Liver (tissue), 9 donors: ENCODE measurements around the gene BRD1. TPM values are rescaled to one million over a fixed set of nuclear protein-coding genes. Genes with fewer than 3 reads are reported as not detected.

Experiments used
- DNase-seq: peaks from one replicate; pipeline ENCODE4 v3.0.0-alpha.2; 2017; ENCODE audit warnings: low spot score
- H3K27ac ChIP-seq, 2 donors: one replicate each; pipeline ENCODE4 v1.7.0; 2013; ENCODE audit warnings: inconsistent platforms in 2 of 2, low read length in 2 of 2, control low read depth in 1 of 2, low read depth in 1 of 2, mild to moderate bottlenecking in 1 of 2
- H3K27me3 ChIP-seq, 4 donors: one replicate each; pipeline versions ENCODE4 v1.6.1 to v1.7.0; 2013; ENCODE audit warnings: low read length in 3 of 4, inconsistent platforms in 1 of 4, mild to moderate bottlenecking in 1 of 4, moderate library complexity in 1 of 4; ENCODE audit not compliant: control insufficient read depth in 4 of 4, insufficient read depth in 4 of 4
- H3K36me3 ChIP-seq, 4 donors: one replicate each; pipeline versions ENCODE4 v1.6.1 to v1.7.0; 2013; ENCODE audit warnings: low read length in 3 of 4, mild to moderate bottlenecking in 3 of 4, low read depth in 1 of 4, moderate library complexity in 1 of 4; ENCODE audit not compliant: control insufficient read depth in 4 of 4, insufficient read depth in 3 of 4
- H3K4me1 ChIP-seq, 4 donors: one replicate each; pipeline versions ENCODE4 v1.6.1 to v1.7.0; 2013; ENCODE audit warnings: low read length in 3 of 4, mild to moderate bottlenecking in 3 of 4, moderate library complexity in 1 of 4; ENCODE audit not compliant: control insufficient read depth in 4 of 4, insufficient read depth in 4 of 4
- H3K4me3 ChIP-seq, 3 donors: one replicate each; pipeline versions ENCODE4 v1.6.1 to v1.7.0; 2013; ENCODE audit warnings: low read length in 3 of 3, control low read depth in 1 of 3, low read depth in 1 of 3, mild to moderate bottlenecking in 1 of 3
- H3K9ac ChIP-seq, 2 donors: one replicate each; pipeline ENCODE4 v1.7.0; 2013; ENCODE audit warnings: low read length in 2 of 2, mild to moderate bottlenecking in 2 of 2, moderate library complexity in 2 of 2, control low read depth in 1 of 2, low read depth in 1 of 2
- H3K9me3 ChIP-seq, 4 donors: one replicate each; pipeline versions ENCODE4 v1.6.1 to v1.7.0; 2013; ENCODE audit warnings: low read length in 3 of 4; ENCODE audit not compliant: control insufficient read depth in 4 of 4
- FOXA1 ChIP-seq: IDR thresholded peaks from 2 replicates; pipeline ENCODE4 v1.6.1; 2016; ENCODE audit warnings: antibody characterized with exemption
- GABPA ChIP-seq, 2 donors: IDR thresholded peaks in 1 of 2; conservative IDR thresholded peaks in 1 of 2; 2 replicates each; pipeline ENCODE4 v1.6.1; 2016; ENCODE audit warnings: antibody characterized with exemption in 2 of 2, mild to moderate bottlenecking in 1 of 2, moderate library complexity in 1 of 2
- HNF4A ChIP-seq, 2 donors: conservative IDR thresholded peaks; 2 replicates each; pipeline ENCODE4 v1.6.1; 2016; ENCODE audit warnings: antibody characterized with exemption in 2 of 2, mild to moderate bottlenecking in 2 of 2
- HNF4G ChIP-seq: IDR thresholded peaks from 2 replicates; pipeline ENCODE4 v1.6.1; 2016; ENCODE audit warnings: antibody characterized with exemption
- JUND ChIP-seq, 2 donors: IDR thresholded peaks; 2 replicates each; pipeline ENCODE4 v1.6.1; 2016; ENCODE audit warnings: antibody characterized with exemption in 2 of 2
- RAD21 ChIP-seq, 2 donors: IDR thresholded peaks; 2 replicates each; pipeline ENCODE4 v1.6.1; 2016; ENCODE audit warnings: antibody characterized with exemption in 2 of 2, mild to moderate bottlenecking in 2 of 2
- RXRA ChIP-seq, 2 donors: IDR thresholded peaks; 2 replicates each; pipeline ENCODE4 v1.6.1; 2017 to 2018; ENCODE audit warnings: antibody characterized with exemption in 2 of 2, mild to moderate bottlenecking in 1 of 2
- SP1 ChIP-seq: IDR thresholded peaks from 2 replicates; pipeline ENCODE4 v1.6.1; 2018; ENCODE audit warnings: antibody characterized with exemption, mild to moderate bottlenecking
- TAF1 ChIP-seq: conservative IDR thresholded peaks from 2 replicates; pipeline ENCODE4 v1.6.1; 2016; ENCODE audit warnings: antibody characterized with exemption, mild to moderate bottlenecking
- WGBS: extraction: QIAGEN DNeasy Blood & Tissue Kit; methylation state at CpG from one replicate; pipeline ENCODE4 v1.1.7; 2013; 5-methylcytosine and 5-hydroxymethylcytosine counted together
- polyA plus RNA-seq, 2 donors: library from polyadenylated mRNA; stranded (reverse) in 1 of 2; unstranded in 1 of 2; fragments of 200-250 nt in 1 of 2; fragments of >200 nt in 1 of 2; fragmentation: Nextera tagmentation in 1 of 2; extraction: Ambion mirVana in 1 of 2; gene quantifications; one replicate each; pipeline versions ENCODE4 v1.2.1 to v1.2.3, GENCODE V29; 2013 to 2015
- total RNA-seq, 2 donors: library from RNA; depleted of rRNA; stranded (reverse); fragments of >200 nt; gene quantifications; one replicate each; pipeline ENCODE4 v1.2.3, GENCODE V29; 2014
- TF ChIP-seq, protein P1 (sequence below): IDR thresholded peaks from 2 replicates; pipeline ENCODE4 v1.6.1; 2016; ENCODE audit warnings: antibody characterized with exemption
- TF ChIP-seq, protein P2 (sequence below): fragments of 150-350 bp; IDR thresholded peaks from 2 replicates; pipeline ENCODE4 v1.5.1; 2017; ENCODE audit warnings: improper control_type of control experiment, low read depth, low read length; ENCODE audit not compliant: missing input control
- TF ChIP-seq, protein P3 (sequence below): IDR thresholded peaks from 2 replicates; pipeline ENCODE4 v1.6.1; 2016; ENCODE audit warnings: antibody characterized with exemption, mild to moderate bottlenecking
- TF ChIP-seq, protein P4 (sequence below): IDR thresholded peaks from 2 replicates; pipeline ENCODE4 v1.6.1; 2016; ENCODE audit warnings: antibody characterized with exemption
- donor health status: healthy.
- donor health status: healthy.
- donor health status: healthy.
- donor health status: healthy.
- donor health status: healthy.

The BRD1 gene
- total and polyA plus RNA-seq, 4 donors: 3.3 to 20.7 (median 11.6) TPM

DNA sequence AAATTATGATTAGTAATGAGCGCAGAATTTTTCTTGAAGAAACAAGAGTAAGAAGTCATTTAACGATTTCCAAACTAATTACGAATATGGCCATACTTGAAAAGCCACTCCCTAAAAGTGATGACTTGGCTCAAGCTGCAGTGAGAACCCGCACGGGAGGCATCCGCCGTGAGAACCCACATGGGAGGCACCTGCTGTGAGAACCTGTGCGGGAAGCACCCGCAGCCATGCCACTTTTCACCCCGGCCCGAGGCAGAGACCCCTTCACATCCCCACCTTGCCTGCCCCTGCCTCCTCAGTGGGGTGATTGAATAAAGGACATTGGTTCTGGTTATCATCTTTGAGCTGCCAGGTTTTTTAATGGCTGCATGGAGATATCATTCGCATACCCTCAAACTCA is 89.7 kb downstream of the BRD1 start:
- no peak for DNase-seq
- H3K27ac ChIP-seq: no peak overlapping the region
- H3K4me1 ChIP-seq: no peaks in the 10 kb centered on the region
- no peaks in the 10 kb centered on the region for H3K36me3 ChIP-seq
- H3K9ac ChIP-seq: no peak overlapping the region
- WGBS: 85% methylated on average over 12 of the region's 12 CpGs
- peaks cover 0 to 11% (median 0%) of the 10 kb centered on the region in 4 donors for H3K27me3 ChIP-seq
- TF ChIP-seq FOXA1: no peak
- no peak for TF ChIP-seq JUND (IDR thresholded peaks at IDR 0.05)
- no peak for TF ChIP-seq RXRA (IDR thresholded peaks at IDR 0.05)
- TF ChIP-seq TAF1: no peak
- no peak for TF ChIP-seq SP1
- TF ChIP-seq, protein P1, sequence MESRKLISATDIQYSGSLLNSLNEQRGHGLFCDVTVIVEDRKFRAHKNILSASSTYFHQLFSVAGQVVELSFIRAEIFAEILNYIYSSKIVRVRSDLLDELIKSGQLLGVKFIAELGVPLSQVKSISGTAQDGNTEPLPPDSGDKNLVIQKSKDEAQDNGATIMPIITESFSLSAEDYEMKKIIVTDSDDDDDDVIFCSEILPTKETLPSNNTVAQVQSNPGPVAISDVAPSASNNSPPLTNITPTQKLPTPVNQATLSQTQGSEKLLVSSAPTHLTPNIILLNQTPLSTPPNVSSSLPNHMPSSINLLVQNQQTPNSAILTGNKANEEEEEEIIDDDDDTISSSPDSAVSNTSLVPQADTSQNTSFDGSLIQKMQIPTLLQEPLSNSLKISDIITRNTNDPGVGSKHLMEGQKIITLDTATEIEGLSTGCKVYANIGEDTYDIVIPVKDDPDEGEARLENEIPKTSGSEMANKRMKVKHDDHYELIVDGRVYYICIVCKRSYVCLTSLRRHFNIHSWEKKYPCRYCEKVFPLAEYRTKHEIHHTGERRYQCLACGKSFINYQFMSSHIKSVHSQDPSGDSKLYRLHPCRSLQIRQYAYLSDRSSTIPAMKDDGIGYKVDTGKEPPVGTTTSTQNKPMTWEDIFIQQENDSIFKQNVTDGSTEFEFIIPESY: no peak
- no peak for TF ChIP-seq GABPA (IDR thresholded peaks at IDR 0.05 in 1 of 2, conservative IDR thresholded peaks at IDR 0.05 in 1 of 2)
- TF ChIP-seq HNF4G: no peak
- TF ChIP-seq, protein P2, sequence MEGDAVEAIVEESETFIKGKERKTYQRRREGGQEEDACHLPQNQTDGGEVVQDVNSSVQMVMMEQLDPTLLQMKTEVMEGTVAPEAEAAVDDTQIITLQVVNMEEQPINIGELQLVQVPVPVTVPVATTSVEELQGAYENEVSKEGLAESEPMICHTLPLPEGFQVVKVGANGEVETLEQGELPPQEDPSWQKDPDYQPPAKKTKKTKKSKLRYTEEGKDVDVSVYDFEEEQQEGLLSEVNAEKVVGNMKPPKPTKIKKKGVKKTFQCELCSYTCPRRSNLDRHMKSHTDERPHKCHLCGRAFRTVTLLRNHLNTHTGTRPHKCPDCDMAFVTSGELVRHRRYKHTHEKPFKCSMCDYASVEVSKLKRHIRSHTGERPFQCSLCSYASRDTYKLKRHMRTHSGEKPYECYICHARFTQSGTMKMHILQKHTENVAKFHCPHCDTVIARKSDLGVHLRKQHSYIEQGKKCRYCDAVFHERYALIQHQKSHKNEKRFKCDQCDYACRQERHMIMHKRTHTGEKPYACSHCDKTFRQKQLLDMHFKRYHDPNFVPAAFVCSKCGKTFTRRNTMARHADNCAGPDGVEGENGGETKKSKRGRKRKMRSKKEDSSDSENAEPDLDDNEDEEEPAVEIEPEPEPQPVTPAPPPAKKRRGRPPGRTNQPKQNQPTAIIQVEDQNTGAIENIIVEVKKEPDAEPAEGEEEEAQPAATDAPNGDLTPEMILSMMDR: no peak
- no peak for TF ChIP-seq RAD21 (IDR thresholded peaks at IDR 0.05)
- no peak for TF ChIP-seq HNF4A (conservative IDR thresholded peaks at IDR 0.05)
- TF ChIP-seq, protein P3, sequence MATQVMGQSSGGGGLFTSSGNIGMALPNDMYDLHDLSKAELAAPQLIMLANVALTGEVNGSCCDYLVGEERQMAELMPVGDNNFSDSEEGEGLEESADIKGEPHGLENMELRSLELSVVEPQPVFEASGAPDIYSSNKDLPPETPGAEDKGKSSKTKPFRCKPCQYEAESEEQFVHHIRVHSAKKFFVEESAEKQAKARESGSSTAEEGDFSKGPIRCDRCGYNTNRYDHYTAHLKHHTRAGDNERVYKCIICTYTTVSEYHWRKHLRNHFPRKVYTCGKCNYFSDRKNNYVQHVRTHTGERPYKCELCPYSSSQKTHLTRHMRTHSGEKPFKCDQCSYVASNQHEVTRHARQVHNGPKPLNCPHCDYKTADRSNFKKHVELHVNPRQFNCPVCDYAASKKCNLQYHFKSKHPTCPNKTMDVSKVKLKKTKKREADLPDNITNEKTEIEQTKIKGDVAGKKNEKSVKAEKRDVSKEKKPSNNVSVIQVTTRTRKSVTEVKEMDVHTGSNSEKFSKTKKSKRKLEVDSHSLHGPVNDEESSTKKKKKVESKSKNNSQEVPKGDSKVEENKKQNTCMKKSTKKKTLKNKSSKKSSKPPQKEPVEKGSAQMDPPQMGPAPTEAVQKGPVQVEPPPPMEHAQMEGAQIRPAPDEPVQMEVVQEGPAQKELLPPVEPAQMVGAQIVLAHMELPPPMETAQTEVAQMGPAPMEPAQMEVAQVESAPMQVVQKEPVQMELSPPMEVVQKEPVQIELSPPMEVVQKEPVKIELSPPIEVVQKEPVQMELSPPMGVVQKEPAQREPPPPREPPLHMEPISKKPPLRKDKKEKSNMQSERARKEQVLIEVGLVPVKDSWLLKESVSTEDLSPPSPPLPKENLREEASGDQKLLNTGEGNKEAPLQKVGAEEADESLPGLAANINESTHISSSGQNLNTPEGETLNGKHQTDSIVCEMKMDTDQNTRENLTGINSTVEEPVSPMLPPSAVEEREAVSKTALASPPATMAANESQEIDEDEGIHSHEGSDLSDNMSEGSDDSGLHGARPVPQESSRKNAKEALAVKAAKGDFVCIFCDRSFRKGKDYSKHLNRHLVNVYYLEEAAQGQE: no peak
- TF ChIP-seq, protein P4, sequence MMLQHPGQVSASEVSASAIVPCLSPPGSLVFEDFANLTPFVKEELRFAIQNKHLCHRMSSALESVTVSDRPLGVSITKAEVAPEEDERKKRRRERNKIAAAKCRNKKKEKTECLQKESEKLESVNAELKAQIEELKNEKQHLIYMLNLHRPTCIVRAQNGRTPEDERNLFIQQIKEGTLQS: no peak
- H3K4me3 ChIP-seq: no peak overlapping the region
- H3K9me3 ChIP-seq: peaks cover 0 to 1% (median 0%) of the 10 kb centered on the region in 4 donors

DNA sequence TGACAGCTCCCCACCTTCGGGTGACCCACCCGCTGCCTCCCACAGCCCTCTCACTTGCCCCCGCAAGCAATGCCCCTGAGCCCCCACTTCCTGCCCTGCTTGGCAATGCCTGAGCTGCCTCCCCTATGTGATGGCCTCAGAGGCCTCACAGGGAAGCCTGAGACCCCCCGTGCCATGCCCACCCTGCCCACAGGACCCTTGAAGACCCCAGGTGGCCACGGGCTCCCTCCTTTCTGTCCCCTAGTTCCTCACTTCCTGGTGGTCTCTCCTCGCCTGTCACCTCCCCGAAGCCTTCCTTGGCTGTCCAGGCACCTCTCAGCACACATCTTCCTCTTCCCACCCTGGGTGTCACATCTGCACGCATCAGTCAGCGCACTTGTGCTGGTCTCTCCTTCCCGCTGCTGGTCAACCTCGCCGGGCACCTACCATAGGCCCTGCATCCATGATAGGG is 90.5 kb downstream of the BRD1 start:
- H3K9ac ChIP-seq: no peak overlapping the region
- H3K27ac ChIP-seq: no peak overlapping the region
- H3K36me3 ChIP-seq: no peaks in the 10 kb centered on the region
- TF ChIP-seq, protein P3: no peak
- TF ChIP-seq, protein P1: no peak
- TF ChIP-seq GABPA (IDR thresholded peaks at IDR 0.05 in 1 of 2, conservative IDR thresholded peaks at IDR 0.05 in 1 of 2) (no peak), RXRA (IDR thresholded peaks at IDR 0.05) (no peak), FOXA1 (no peak), JUND (IDR thresholded peaks at IDR 0.05) (no peak)
- H3K4me3 ChIP-seq: no peak overlapping the region
- no peaks in the 10 kb centered on the region for H3K4me1 ChIP-seq
- H3K9me3 ChIP-seq: peaks cover 0 to 1% (median 0%) of the 10 kb centered on the region in 4 donors
- 77% methylated on average over 12 of the region's 12 CpGs for WGBS
- H3K27me3 ChIP-seq: peaks cover 0 to 12% (median 0%) of the 10 kb centered on the region in 4 donors
- DNase-seq: no peak
